HG03469 (cell line): Measurements from ENCODE around the gene UBE2L3.
"Not testable (repeated sequence)": the region's sequence is repeated elsewhere in the genome, so short reads cannot be mapped to it uniquely, and the experiment has no call there.

Source experiments
- ATAC-seq: cut with Tn5 transposase; IDR thresholded peaks from one replicate; pipeline ENCODE4 v1.9.1; 2021; ENCODE audit warnings: mild to moderate bottlenecking, moderate library complexity, moderate number of reproducible peaks; ENCODE audit not compliant: unreplicated experiment

UBE2L3 gene

GRCh38 chr22:21598302-21598701 lies 30.8 kb downstream of the UBE2L3 start:
- ATAC-seq, result no peak

- no peak for ATAC-seq
Observed at GRCh38 chr22:21599053-21599893, 31.8 kb downstream of the UBE2L3 start.

GRCh38 chr22:21602579-21602978 lies 35.1 kb downstream of the UBE2L3 start:
- no peak for ATAC-seq

GRCh38 chr22:21603973-21604372 lies 36.5 kb downstream of the UBE2L3 start:
- no peak for ATAC-seq

GRCh38 chr22:21605887-21606564 lies 38.5 kb downstream of the UBE2L3 start:
- no peak for ATAC-seq

- ATAC-seq, result no peak
Observed at GRCh38 chr22:21606775-21607174, 39.3 kb downstream of the UBE2L3 start.

- not testable (repeated sequence) for ATAC-seq
Observed at GRCh38 chr22:21609556-21610157, 42.1 kb downstream of the UBE2L3 start.

- no peak for ATAC-seq
Observed at GRCh38 chr22:21611210-21611977, 43.9 kb downstream of the UBE2L3 start.

- ATAC-seq, result no peak
Observed at GRCh38 chr22:21612858-21613257, 45.3 kb downstream of the UBE2L3 start.

- ATAC-seq, result no peak
Observed at GRCh38 chr22:21613553-21614233, 46.2 kb downstream of the UBE2L3 start.

GRCh38 chr22:21615731-21616130 lies 48.2 kb downstream of the UBE2L3 start:
- no peak for ATAC-seq

GRCh38 chr22:21617337-21617736 lies 49.8 kb downstream of the UBE2L3 start:
- ATAC-seq, result not testable (repeated sequence)

GRCh38 chr22:21621025-21621424 lies 53.5 kb downstream of the UBE2L3 start:
- ATAC-seq, result no peak

- ATAC-seq, result no peak
Observed at GRCh38 chr22:21622011-21622918, 54.8 kb downstream of the UBE2L3 start.

GRCh38 chr22:21622919-21623647 lies 55.6 kb downstream of the UBE2L3 start:
- no peak for ATAC-seq

GRCh38 chr22:21623648-21623970 lies 56.1 kb downstream of the UBE2L3 start:
- no peak for ATAC-seq

- no peak for ATAC-seq
Observed at GRCh38 chr22:21624120-21624879, 56.8 kb downstream of the UBE2L3 start.
